GM19324 (cell line): Measurements from ENCODE around the gene RGS2.

Source experiments
- ATAC-seq: cut with Tn5 transposase; IDR thresholded peaks from one replicate; pipeline ENCODE4 v1.9.1; 2021; ENCODE audit warnings: mild to moderate bottlenecking, moderate library complexity; ENCODE audit not compliant: unreplicated experiment, low FRiP score

The RGS2 gene, protein sequence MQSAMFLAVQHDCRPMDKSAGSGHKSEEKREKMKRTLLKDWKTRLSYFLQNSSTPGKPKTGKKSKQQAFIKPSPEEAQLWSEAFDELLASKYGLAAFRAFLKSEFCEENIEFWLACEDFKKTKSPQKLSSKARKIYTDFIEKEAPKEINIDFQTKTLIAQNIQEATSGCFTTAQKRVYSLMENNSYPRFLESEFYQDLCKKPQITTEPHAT

DNA sequence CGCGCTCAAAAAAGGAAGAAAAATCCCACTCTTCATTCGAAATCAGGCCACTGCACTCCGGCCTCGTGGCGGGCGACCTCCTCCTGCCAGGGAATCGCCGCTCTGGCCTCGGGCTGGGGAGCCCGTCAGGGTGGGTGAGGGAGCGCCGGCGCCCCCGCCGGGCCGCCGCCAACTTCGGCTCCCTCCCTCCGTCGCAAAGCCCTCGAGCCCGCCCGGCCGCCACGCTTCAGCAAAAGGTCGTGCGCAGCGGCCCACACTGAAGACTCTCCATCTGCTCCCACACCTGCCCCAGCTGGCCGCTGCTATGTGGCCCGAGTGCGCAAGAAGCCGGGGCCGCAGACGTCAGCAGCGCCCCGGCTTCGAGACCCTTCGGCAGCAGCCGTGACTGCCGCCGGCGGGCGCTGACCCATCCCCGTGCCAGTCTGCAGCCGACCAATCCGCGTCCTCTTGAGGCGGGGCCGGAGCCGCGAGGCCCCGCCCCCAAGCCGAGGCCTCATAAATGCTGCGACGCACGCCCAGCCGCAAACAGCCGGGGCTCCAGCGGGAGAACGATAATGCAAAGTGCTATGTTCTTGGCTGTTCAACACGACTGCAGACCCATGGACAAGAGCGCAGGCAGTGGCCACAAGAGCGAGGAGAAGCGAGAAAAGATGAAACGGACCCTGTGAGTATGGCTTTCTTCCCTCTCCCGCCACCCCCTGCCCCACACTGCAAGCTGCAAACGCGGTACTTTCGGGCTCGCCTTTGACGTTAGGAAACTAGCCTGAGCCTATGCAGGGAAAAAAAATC lies at the start of gene RGS2:
RGS2 (plus strand) TSS at position 522 of the 789 bp plus-strand sequence; CDS start at position 555, 33 bp downstream.
- peak; percentile 94 for ATAC-seq

DNA sequence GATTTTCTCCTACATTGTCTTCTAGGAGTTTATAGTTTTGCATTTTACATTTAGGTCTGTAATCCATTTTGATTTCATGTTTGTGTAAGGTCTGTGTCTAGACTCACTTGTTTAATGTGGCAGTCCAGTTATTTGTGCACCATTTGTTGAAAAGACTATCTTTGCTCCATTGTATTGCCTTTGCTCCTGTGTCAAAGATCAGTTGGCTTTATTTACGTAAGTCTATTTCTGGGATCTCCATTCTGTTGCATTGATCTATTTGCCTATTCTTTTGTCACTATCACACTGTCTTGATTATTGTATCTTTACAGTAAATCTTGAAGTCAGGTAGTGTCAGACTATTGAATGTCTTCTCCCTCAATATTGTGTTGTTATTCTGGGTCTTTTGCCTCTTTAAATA lies 49.7 kb upstream of the RGS2 start:
- ATAC-seq: no peak

DNA sequence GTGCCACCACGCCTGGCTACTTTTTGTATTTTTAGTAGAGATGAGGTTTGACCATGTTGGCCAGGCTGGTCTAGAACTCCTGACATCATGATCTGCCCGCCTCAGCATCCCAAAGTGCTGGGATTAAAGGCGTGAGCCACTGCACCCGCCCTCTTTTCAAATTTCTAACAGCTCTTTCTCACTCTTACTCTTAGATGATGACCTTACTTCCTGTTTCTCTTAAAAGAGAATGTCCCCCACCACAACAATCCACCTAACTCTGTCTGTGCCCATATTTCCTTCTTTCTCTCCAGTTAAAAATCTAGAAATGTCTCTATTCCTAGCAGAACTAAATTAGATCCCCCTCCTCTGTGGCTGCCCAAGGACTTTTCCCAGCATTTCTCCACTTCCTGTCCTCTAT lies 46.6 kb upstream of the RGS2 start:
- ATAC-seq: no peak

DNA sequence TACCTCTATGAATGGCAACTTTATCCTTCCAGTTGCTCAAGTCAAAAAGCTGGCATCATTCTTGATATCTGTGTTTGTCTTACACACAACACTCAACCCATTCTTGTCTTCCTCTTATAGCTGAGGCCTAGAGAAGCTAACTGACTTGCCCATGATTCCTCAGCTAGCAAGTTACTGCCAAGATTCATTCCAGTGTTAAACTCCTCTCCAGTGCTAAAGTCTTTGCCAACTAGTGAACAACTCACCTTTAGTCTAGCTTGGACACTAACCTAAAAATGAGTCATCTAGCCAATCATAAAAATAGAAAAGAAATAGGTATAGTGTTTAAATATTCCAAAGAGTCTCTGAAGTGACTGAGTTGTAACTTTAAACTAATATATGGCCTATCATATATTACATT lies 45.6 kb upstream of the RGS2 start:
- no peak for ATAC-seq

DNA sequence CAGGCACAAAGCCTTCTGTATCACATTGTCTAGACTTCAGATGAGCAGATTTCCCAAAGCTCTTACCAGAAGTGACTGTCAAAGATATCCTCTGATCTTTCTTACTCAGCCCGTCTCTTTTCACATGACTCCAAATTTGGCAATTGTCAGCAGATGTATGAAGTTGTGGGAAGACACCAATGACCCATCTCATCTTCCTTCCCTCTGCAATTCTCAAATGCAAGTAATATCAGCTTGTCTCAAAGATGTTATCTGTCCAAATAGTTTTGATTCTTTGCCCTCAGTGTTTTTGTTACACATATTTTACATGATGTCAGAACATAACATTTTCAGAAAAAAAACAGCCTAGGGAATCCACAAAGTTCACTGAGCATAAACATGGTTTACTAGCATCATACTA lies 45.1 kb upstream of the RGS2 start:
- no peak for ATAC-seq

DNA sequence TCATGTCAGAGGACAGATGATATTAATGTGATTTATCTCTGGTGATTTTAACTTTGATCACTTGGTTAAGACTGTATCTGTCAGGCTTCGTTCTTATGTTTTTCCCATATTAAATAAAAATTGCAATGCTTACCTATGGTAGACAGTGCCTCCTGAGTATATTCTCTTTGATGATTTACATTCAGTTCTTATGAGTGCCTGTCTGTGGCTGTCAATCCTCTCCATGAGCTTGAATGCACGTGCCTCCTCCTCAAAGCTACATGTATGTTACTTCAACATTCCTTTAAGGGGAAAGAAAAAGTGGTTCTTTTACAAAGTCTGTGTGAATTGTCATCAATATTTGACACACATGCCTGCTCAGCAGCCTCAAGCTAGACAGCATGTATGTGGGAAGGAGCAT lies 44.2 kb upstream of the RGS2 start:
- no peak for ATAC-seq

DNA sequence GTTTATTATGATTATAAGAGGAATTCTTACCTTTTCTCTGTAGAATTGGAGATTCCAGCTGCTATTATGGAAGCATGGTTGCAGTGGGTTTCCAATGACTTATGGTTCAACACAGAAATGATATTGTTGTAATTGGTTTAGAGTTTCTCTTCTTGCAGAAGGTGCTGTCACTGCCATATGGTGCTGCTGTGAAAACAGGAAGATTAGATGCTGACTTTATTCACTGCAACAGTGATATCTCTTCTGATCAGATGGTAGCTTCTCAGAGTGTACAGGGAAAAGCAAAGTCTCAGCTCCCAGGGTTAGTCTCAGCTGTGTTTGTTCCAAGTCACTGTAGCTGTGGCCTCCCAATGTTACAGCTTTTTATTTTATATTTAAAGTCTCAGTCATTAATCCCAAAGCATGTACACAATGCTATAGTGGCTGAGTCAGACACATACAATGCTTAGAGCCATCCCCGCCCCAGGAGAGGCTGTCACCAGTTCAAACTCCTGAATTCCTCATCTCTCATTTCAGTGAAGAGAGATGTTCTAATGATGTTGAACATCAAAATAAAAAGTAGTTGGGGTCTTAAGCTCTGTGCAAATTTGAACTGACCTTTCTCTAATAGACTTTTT lies 42.7 kb upstream of the RGS2 start:
- ATAC-seq: no peak

DNA sequence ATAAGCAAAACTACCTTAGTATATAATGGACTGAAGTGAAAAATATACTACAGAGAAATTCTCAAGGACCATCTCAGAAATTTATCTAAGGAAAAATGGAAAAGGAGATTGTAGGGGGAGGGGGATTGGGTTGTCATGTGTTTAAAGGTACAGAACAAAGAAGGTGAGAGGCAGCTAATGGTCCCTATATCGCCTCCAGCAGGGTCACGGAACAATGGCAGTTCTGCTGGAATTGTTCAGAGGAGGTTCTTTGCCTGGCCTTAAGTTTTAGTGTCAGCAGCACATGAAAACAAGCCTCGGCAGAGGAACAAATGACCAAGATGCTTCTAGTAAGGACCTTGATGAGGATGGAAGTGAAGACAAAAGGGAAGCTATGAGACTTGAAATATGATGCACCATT lies 42.0 kb upstream of the RGS2 start:
- ATAC-seq: no peak

DNA sequence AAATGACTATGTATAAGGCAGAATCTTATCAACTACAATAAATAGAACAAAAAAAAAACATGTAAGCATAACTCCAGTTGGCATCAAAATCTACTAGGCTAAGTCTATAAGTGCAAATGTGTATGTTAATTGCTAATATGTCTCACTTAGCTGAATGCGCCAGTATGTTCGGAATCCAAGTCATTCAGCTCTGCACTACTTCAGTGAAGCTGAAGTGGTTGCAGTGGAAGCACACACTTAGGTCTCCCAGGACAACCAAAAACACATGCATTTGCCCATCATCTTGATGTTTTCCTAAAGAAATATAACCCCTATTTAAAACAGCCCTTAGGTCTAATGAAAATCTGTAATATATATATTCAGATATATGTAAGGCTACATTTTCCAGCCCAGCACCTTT lies 41.0 kb upstream of the RGS2 start:
- ATAC-seq: no peak

DNA sequence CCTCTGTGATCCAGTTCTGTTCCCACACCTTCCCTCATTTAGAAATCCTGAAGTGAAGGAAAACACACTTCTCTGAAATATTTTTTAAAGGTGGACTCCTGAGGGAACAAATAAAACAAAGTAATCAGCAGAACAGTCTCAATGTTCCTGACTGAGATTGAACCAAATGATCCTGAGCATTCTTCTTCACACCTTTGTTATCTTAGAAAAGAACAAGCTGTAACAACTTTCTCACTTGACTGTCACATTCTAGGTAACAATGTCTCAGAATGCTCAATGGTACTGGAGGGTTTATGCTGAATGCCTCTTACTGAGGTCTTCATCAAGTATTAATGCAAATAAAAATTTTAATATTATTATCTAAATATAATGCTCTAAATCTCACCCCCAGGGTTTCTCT lies 40.4 kb upstream of the RGS2 start:
- ATAC-seq: no peak

DNA sequence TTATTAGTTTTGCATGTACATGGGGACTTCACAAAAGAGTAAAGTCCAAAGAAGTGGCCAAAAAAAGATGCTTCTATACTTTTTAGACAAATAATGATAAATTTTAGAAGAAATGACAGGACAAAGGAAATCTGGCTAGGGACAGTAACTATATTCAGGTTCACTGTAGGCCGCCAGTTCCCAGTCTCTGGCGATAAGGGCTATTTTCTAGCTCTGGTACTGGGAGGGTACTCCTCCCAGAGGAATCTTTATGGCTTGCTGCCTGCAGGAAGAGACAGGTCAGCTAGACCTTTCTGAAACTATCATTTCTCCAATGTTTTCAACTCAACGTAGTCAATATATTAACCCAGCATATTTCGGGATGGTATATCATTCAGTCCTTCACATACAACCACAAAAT lies 37.5 kb upstream of the RGS2 start:
- ATAC-seq: no peak

DNA sequence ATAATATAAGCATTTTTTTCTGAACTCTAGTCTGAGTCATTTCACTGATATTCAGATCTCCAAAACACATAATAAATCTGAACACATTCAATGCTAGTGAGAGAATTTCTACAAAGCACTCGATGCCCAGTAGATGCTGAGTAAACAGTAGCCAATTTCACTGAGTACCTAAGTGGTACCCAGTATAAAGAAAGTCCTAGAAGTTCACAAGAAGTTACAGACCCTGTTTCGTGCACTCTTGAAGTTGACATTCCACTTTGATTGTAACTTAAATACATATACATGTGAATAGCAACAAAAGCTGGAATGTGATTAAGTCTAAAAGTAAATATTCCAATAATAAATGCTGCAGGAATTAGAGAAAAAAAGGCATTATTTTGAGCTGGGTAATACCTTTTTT lies 33.2 kb upstream of the RGS2 start:
- no peak for ATAC-seq

DNA sequence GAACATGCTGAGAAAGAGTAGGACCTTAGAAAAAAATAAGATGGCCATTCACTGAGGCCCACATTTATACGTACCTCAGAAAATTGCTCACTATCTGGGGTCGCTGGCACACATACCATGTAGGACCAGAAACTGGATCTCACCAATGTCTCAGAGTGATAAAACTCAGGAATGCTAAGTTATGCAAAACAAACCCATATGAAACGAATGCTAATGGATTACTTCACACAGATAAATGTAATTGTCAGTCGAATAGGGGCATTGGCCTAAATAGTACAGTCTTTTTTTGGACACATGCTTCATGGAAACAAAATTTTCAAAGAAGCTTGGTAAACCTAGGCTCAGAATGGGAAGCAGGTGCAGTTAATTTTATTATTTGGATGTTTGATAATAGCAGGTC lies 32.6 kb upstream of the RGS2 start:
- ATAC-seq: no peak

DNA sequence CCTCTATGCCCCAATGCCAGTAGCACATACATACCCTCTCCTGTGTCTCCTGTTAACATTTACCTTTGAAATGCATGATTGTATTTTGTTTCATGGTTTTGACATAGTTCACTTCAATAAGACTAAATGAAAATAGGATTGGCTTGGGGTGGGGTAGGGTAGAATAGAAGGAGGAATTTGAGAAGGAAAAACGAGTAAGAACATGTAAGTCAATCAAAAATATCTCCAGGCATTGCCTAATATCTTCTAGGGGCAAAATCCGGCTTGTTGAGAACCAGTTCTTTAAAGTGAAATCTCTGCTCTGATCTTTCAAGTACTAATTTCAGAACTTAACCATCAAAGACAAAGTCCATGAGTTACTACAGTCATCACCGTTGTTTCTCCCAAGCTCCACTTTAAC lies 31.8 kb upstream of the RGS2 start:
- ATAC-seq: no peak

DNA sequence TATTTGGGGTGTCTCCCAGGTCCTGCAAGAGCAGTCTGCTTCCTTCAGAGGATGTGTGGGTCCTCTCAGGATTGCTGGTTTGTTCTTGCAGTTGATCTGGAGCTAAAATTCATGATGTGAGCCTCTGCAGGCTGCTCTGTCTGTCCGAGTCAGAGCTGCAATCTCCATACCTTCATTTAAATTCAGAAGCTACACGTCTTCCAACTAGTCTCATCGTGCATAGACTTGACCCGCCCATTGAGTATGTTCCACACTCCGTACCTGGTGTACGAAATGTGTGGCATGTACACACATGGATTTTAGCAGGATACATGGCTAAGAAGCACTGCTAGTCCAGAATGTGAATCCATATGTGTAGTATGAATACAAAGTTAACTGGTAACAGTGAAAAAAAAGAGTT lies 25.0 kb upstream of the RGS2 start:
- no peak for ATAC-seq

DNA sequence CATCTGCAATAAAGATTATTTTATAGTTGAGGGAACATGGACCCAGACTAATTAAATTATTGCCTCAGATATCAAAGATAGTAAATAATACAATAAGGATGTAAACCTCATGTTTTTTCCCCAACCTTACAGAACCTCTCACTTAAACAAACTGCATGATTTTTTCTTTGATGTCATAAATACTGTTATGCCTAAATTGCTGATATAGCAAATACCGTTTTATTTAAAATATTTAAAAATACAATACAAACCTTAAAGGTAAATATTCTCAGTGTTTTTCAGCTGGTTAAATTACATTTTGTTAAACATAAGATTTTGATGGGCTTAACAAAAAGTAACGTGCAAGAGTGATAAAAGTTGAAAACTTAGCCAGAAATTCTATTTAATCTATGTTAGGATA lies 24.4 kb upstream of the RGS2 start:
- ATAC-seq: no peak

DNA sequence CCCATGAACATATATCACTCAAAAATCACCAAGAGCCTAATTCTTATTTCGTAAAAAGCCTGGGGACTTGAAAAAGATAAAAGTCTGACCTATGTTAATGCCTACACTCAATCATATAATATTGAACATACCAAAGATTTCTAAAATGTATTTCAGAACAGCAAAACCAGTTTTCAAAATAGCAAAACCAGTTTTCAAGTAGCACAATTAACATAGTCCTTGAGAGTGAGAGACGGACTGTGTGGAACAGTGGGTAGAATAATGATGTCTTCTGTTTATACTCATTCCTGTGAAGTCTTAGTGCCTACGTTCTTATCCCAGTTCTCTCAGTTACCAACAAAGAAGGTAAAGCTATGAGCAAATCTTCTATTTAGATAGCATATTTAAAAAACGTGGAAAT lies 22.3 kb upstream of the RGS2 start:
- ATAC-seq: no peak

DNA sequence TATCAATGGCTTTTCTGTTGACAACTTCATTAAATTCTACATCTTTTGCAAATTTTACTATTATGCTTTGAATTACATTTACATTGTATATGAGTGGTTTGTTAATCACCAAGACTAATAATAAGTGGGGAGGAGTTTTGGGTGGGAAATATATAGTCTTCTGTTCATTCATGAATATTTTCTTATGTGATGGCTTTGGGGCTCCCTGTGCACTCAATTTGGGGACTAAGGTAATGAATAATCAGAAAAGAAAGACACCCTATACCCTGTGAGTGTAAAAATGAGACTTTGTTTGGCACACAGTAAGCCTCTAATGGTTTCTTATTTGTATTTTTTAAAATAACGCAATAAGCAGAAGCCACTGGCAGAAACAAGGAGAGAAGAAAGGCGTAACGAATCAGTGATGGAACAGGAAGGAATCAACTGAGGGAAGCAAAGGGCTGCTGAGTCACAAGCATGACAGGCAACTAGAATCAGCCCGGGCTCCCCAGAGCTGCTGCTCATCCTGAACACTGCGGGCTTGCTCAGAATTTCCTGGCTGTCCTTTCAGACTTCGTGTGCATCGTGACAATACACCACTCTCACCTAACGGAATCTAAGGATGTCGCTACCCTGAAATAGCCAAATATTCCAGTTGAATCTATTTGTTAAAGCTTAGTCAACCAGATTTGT lies 20.8 kb upstream of the RGS2 start:
- no peak for ATAC-seq

DNA sequence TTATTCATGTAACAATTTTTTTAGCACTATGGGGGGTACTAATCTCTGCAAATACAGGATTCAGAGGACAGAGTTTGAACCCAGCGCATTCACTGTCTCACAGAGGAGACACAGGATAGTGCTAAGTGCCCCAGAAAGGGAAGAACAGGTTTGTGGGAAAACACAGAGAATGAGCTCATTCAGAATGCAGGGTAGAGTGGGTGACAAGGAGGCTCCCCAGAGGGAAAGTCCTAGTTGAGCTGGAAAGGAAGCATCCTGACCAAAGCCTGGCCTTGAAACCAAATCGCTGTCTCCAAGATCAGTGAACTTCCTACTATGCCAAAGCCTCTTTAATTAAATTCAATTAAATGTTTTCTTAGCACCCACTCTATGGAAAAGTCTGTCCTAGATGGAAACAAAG lies 19.0 kb upstream of the RGS2 start:
- no peak for ATAC-seq

DNA sequence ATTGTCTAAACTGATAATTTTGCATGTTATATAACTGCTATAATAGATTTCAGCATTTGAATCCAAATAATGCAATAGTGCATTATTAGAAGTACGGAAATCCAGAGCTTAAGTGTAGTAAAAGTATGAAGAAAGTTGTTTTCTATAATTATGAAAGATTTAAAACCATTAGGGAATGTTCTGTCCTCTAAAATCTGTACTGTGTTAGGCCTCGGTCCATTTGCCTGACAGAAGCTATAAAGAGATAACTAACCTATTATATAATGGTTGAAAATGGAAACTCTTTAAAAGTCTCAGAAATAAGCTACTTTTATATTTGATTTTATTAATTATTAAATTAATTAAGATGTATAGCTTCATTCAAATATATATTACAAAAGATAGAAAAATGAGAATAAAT lies 16.2 kb upstream of the RGS2 start:
- ATAC-seq: no peak

DNA sequence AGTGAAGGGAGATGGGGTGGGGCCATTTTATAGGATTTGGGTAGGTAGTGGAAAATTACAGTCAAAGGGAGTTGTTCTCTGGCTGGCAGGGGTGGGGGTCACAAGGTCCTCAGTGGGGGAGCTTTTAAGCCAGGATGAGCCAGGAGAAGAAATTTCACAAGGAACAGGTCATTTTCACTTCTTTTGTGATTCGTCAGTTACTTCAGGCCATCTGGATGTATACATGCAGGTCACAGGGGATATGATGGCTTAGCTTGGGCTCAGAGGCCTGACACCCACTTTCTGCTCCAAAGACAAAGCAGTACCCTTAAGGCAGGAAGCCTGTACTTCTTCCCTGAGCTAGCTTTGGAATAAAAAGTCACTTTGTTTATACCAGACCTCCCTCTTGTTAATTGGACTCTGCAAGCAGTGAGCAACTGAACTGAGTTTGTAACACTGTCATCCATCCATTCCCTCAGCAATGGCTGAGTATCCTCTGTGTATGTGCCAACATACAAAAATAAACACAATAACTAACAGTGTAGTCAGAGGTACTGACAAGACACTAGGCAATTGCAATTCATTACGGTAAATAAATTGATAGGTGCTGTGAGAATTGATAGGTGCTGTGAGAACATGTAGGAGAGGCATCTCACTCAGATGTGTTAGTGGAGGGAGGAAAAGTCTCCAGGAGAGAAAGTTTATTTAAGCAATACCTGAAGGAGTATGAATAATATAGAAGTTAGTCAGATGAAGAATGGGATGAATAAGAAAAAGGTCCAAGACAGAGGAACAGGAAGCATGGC lies 14.7 kb upstream of the RGS2 start:
- no peak for ATAC-seq
